ENCODE results near the gene UCN3. TPM values are rescaled to one million over a fixed set of nuclear protein-coding genes. Genes with fewer than 3 reads are reported as not detected.
"Not testable (repeated sequence)": the region's sequence is repeated elsewhere in the genome, so short reads cannot be mapped to it uniquely, and the experiment has no call there.

UCN3 gene
- total and polyA plus RNA-seq, 3 donors from 2014 or later = not detected

GRCh38 chr10:5370493-5371352, 6.0 kb downstream of the UCN3 start:
- no peaks in the 10 kb centered on the region for H3K36me3 ChIP-seq (ENCODE audit: low read depth, missing control alignments)
- H3K4me3 ChIP-seq = no peak overlapping the region
- TF ChIP-seq CTCF (IDR thresholded peaks at IDR 0.05) (no peak), POLR2A (IDR thresholded peaks at IDR 0.05) (no peak)
- H3K9me3 ChIP-seq = no peaks in the 10 kb centered on the region
- intact Hi-C loops (cut with DNase I; ENCODE audit: low total_unique reads) = no loop called here
- WGBS, 2 donors = 44 to 75% methylated on average over 19 to 28 of the region's 28 CpGs
- H3K4me1 ChIP-seq = no peaks in the 10 kb centered on the region
- no peak overlapping the region for H3K27ac ChIP-seq
- H3K27me3 ChIP-seq = no peaks in the 10 kb centered on the region
- DNase-seq = no peak

GRCh38 chr10:5373307-5373706, 8.5 kb downstream of the UCN3 start:
- WGBS, 2 donors = 86 to 92% methylated on average over 4 of the region's 4 CpGs
- Histone ChIP-seq H3K27ac (no peak overlapping the region), H3K36me3 (ENCODE audit: low read depth, missing control alignments) (no peaks in the 10 kb centered on the region), H3K4me1 (no peaks in the 10 kb centered on the region), H3K9me3 (no peaks in the 10 kb centered on the region), H3K27me3 (no peaks in the 10 kb centered on the region), H3K4me3 (no peak overlapping the region)
- no peak for TF ChIP-seq CTCF (IDR thresholded peaks at IDR 0.05)
- TF ChIP-seq POLR2A (IDR thresholded peaks at IDR 0.05) = no peak
- no peak for DNase-seq
- intact Hi-C loops (cut with DNase I; ENCODE audit: low total_unique reads) = no loop called here

GRCh38 chr10:5373891-5374611, 9.3 kb downstream of the UCN3 start:
- 83 to 88% methylated on average over 20 to 21 of the region's 22 CpGs for WGBS, 2 donors
- H3K36me3 ChIP-seq (ENCODE audit: low read depth, missing control alignments) = no peaks in the 10 kb centered on the region

GRCh38 chr10:5376450-5376849, 11.7 kb downstream of the UCN3 start:
- no peaks in the 10 kb centered on the region for H3K27me3 ChIP-seq
- H3K36me3 ChIP-seq (ENCODE audit: low read depth, missing control alignments) = no peaks in the 10 kb centered on the region
- no peak overlapping the region for H3K27ac ChIP-seq
- 57 to 88% methylated on average over 1 to 4 of the region's 4 CpGs for WGBS, 2 donors
- TF ChIP-seq POLR2A (IDR thresholded peaks at IDR 0.05) = no peak
- no peaks in the 10 kb centered on the region for H3K9me3 ChIP-seq
- intact Hi-C loops (cut with DNase I; ENCODE audit: low total_unique reads) = no loop called here
- H3K4me3 ChIP-seq = no peak overlapping the region
- H3K4me1 ChIP-seq = no peaks in the 10 kb centered on the region
- no peak for DNase-seq

More at GRCh38 chr10:5373891-5374611, 9.3 kb downstream of the UCN3 start:
- DNase-seq = no peak
- no peak for TF ChIP-seq CTCF (IDR thresholded peaks at IDR 0.05)
- no peak for TF ChIP-seq POLR2A (IDR thresholded peaks at IDR 0.05)
- Histone ChIP-seq H3K4me1 (no peaks in the 10 kb centered on the region), H3K4me3 (no peak overlapping the region), H3K27ac (no peak overlapping the region), H3K9me3 (no peaks in the 10 kb centered on the region), H3K27me3 (no peaks in the 10 kb centered on the region)
- intact Hi-C loops (cut with DNase I; ENCODE audit: low total_unique reads) = no loop called here

- H3K4me3 ChIP-seq; intact Hi-C loops (cut with DNase I; ENCODE audit: low total_unique reads); H3K27me3 ChIP-seq; H3K9me3 ChIP-seq; H3K27ac ChIP-seq; DNase-seq; H3K4me1 ChIP-seq; H3K36me3 ChIP-seq (ENCODE audit: low read depth, missing control alignments): not testable (repeated sequence)
- 95% methylated on average over 5 of the region's 5 CpGs for WGBS, 2 donors
Measured at GRCh38 chr10:5379202-5379601, 14.4 kb downstream of the UCN3 start.

- H3K27ac ChIP-seq; H3K4me1 ChIP-seq; H3K4me3 ChIP-seq; H3K36me3 ChIP-seq (ENCODE audit: low read depth, missing control alignments); H3K9me3 ChIP-seq; DNase-seq; intact Hi-C loops (cut with DNase I; ENCODE audit: low total_unique reads); H3K27me3 ChIP-seq: not testable (repeated sequence)
- 85 to 88% methylated on average over 12 of the region's 12 CpGs for WGBS, 2 donors
Measured at GRCh38 chr10:5380395-5380794, 15.6 kb downstream of the UCN3 start.

Data from testis (tissue), 3 donors.